GM18517 (cell line): ENCODE data around the gene RAB36.

Source experiments
- ATAC-seq: cut with Tn5 transposase; IDR thresholded peaks from one replicate; pipeline ENCODE4 v1.9.1; 2021; ENCODE audit warnings: mild to moderate bottlenecking, moderate library complexity; ENCODE audit not compliant: unreplicated experiment

Gene RAB36

GRCh38 chr22:23156286-23156685, 11.0 kb downstream of the RAB36 start:
- ATAC-seq, result no peak

GRCh38 chr22:23157560-23158515, 12.6 kb downstream of the RAB36 start:
- no peak for ATAC-seq

- ATAC-seq, result no peak
Measured at GRCh38 chr22:23158516-23159290, 13.4 kb downstream of the RAB36 start.

- no peak for ATAC-seq
Measured at GRCh38 chr22:23159291-23159630, 14.0 kb downstream of the RAB36 start.

- no peak for ATAC-seq
Measured at GRCh38 chr22:23161029-23161428, 15.8 kb downstream of the RAB36 start.

GRCh38 chr22:23161574-23161973, 16.3 kb downstream of the RAB36 start:
- no peak for ATAC-seq

GRCh38 chr22:23163665-23164064, 18.4 kb downstream of the RAB36 start:
- no peak for ATAC-seq

GRCh38 chr22:23164091-23164490, 18.8 kb downstream of the RAB36 start:
- no peak for ATAC-seq

GRCh38 chr22:23166042-23166831, 21.0 kb downstream of the RAB36 start:
- no peak for ATAC-seq

GRCh38 chr22:23166841-23167616, 21.8 kb downstream of the RAB36 start:
- no peak for ATAC-seq

- ATAC-seq, result no peak
Measured at GRCh38 chr22:23168391-23169042, 23.2 kb downstream of the RAB36 start.

- ATAC-seq, result no peak
Measured at GRCh38 chr22:23169043-23169406, 23.7 kb downstream of the RAB36 start.

- no peak for ATAC-seq
Measured at GRCh38 chr22:23175817-23176644, 30.8 kb downstream of the RAB36 start.

GRCh38 chr22:23176645-23177027, 31.4 kb downstream of the RAB36 start:
- no peak for ATAC-seq

GRCh38 chr22:23177197-23177596, 31.9 kb downstream of the RAB36 start:
- ATAC-seq, result no peak

- no peak for ATAC-seq
Measured at GRCh38 chr22:23178512-23179254, 33.4 kb downstream of the RAB36 start.

GRCh38 chr22:23179381-23180299, 34.4 kb downstream of the RAB36 start:
- ATAC-seq, result no peak
